Measurements from ENCODE around the gene FAM240B. TPM values are rescaled to one million over a fixed set of nuclear protein-coding genes. Genes with fewer than 3 reads are reported as not detected.

FAM240B gene
- total RNA-seq (not detected), polyA plus RNA-seq (not detected)

GRCh38 chr9:38720083-38720745 is at the start of gene FAM240B:
Gene FAM240B, minus strand, starts transcription at chr9:38720133. Its CDS starts 16,134 bp downstream, at chr9:38703999.
- H3K4me1 ChIP-seq (ENCODE audit: control insufficient read depth in 4 of 4, insufficient read depth in 4 of 4, low read length in 3 of 4), result peaks cover 0 to 2% (median 0%) of the 10 kb centered on the region in 4 donors
- no peak for DNase-seq (ENCODE audit: low spot score)
- TF ChIP-seq ZBTB33 (IDR thresholded peaks at IDR 0.05) (no peak), SP1 (IDR thresholded peaks at IDR 0.05) (no peak), TAF1 (conservative IDR thresholded peaks at IDR 0.05) (no peak), JUND (IDR thresholded peaks at IDR 0.05) (no peak), FOXA1 (IDR thresholded peaks at IDR 0.05) (no peak), RXRA (IDR thresholded peaks at IDR 0.05) (no peak), EGR1 (IDR thresholded peaks at IDR 0.05; ENCODE audit: low read depth in 2 of 2) (no peak), RAD21 (IDR thresholded peaks at IDR 0.05) (no peak), REST (IDR thresholded peaks at IDR 0.05) (no peak), HNF4A (conservative IDR thresholded peaks at IDR 0.05) (no peak), CTCF (IDR thresholded peaks at IDR 0.05; ENCODE audit: low read depth, low read length, missing input control) (no peak), ATF3 (IDR thresholded peaks at IDR 0.05) (no peak), YY1 (IDR thresholded peaks at IDR 0.05) (no peak), NR2F2 (IDR thresholded peaks at IDR 0.05) (no peak), MAX (IDR thresholded peaks at IDR 0.05) (no peak), FOXA2 (IDR thresholded peaks at IDR 0.05) (no peak), HNF4G (IDR thresholded peaks at IDR 0.05) (no peak), GABPA (IDR thresholded peaks at IDR 0.05 in 1 of 2, conservative IDR thresholded peaks at IDR 0.05 in 1 of 2) (no peak)

More at GRCh38 chr9:38720083-38720745, at the start of gene FAM240B:
- no peaks in the 10 kb centered on the region for H3K27me3 ChIP-seq (ENCODE audit: control insufficient read depth in 4 of 4, insufficient read depth in 4 of 4, low read length in 3 of 4)
- H3K36me3 ChIP-seq (ENCODE audit: control insufficient read depth in 4 of 4, insufficient read depth in 3 of 4, low read depth in 1 of 4, low read length in 3 of 4), result no peaks in the 10 kb centered on the region
- H3K4me3 ChIP-seq (ENCODE audit: low read depth in 1 of 3, low read length in 3 of 3), result no peak within 1 kb of the TSS
- no peak within 1 kb of the TSS for H3K27ac ChIP-seq (ENCODE audit: low read depth in 1 of 2, low read length in 2 of 2)
- H3K9ac ChIP-seq (ENCODE audit: low read depth in 1 of 2, low read length in 2 of 2), result no peak within 1 kb of the TSS
- 67% methylated on average over 7 of the region's 7 CpGs for WGBS
- H3K9me3 ChIP-seq (ENCODE audit: control insufficient read depth in 4 of 4, low read length in 3 of 4), result no peaks in the 10 kb centered on the region

All from liver (tissue), 9 donors.